ENCODE results near the gene TRIM5. TPM values are rescaled to one million over a fixed set of nuclear protein-coding genes. Genes with fewer than 3 reads are reported as not detected.
"Not testable (repeated sequence)": the region's sequence is repeated elsewhere in the genome, so short reads cannot be mapped to it uniquely, and the experiment has no call there.

TRIM5 gene
- 18.6 and 21.1 TPM in 2 replicates for total RNA-seq (2014; rRNA removed; shearing (Covaris generic))
- polyA plus RNA-seq (2015; cell fraction: cytosol; rRNA removed): 15.4 and 17.9 TPM in 2 replicates
- polyA plus RNA-seq (2015; cell fraction: nucleus; rRNA removed): 20.2 and 21.1 TPM in 2 replicates

- peak; percentile 96 for DNase-seq (ENCODE audit: low read depth, low spot score)
- in situ Hi-C loops (cut with HindIII; ENCODE audit: low pct_unique_long_range_greater_than_20kb, low sequenced_read_pairs): no loop called here
These were observed at the start of gene TRIM5 for GRCh38 chr11:5684646-5685362. TSS of gene TRIM5 (minus strand) at chr11:5685074. CDS start at chr11:5680177, 4,897 bp downstream.

GRCh38 chr11:5727691-5728090 lies 42.8 kb upstream of the TRIM5 start:
- in situ Hi-C loops (cut with HindIII; ENCODE audit: low pct_unique_long_range_greater_than_20kb, low sequenced_read_pairs): no loop called here
- no peak for DNase-seq (ENCODE audit: low read depth, low spot score)

- in situ Hi-C loops (cut with HindIII; ENCODE audit: low pct_unique_long_range_greater_than_20kb, low sequenced_read_pairs): no loop called here
- DNase-seq (ENCODE audit: low read depth, low spot score): no peak
These were observed 41.5 kb upstream of the TRIM5 start for GRCh38 chr11:5726351-5726750.

- in situ Hi-C loops (cut with HindIII; ENCODE audit: low pct_unique_long_range_greater_than_20kb, low sequenced_read_pairs): no loop called here
These were observed 37.7 kb upstream of the TRIM5 start for GRCh38 chr11:5722622-5723021.

GRCh38 chr11:5719703-5720495 lies 35.0 kb upstream of the TRIM5 start:
- DNase-seq (ENCODE audit: low read depth, low spot score): no peak
- in situ Hi-C loops (cut with HindIII; ENCODE audit: low pct_unique_long_range_greater_than_20kb, low sequenced_read_pairs): no loop called here

More at GRCh38 chr11:5722622-5723021, 37.7 kb upstream of the TRIM5 start:
- DNase-seq (ENCODE audit: low read depth, low spot score): no peak

GRCh38 chr11:5716518-5716917 lies 31.6 kb upstream of the TRIM5 start:
- in situ Hi-C loops (cut with HindIII; ENCODE audit: low pct_unique_long_range_greater_than_20kb, low sequenced_read_pairs); DNase-seq (ENCODE audit: low read depth, low spot score): not testable (repeated sequence)

GRCh38 chr11:5713695-5714094 lies 28.8 kb upstream of the TRIM5 start:
- DNase-seq (ENCODE audit: low read depth, low spot score): no peak
- in situ Hi-C loops (cut with HindIII; ENCODE audit: low pct_unique_long_range_greater_than_20kb, low sequenced_read_pairs): no loop called here

GRCh38 chr11:5712507-5712906 lies 27.6 kb upstream of the TRIM5 start:
- in situ Hi-C loops (cut with HindIII; ENCODE audit: low pct_unique_long_range_greater_than_20kb, low sequenced_read_pairs): no loop called here
- DNase-seq (ENCODE audit: low read depth, low spot score): no peak

- in situ Hi-C loops (cut with HindIII; ENCODE audit: low pct_unique_long_range_greater_than_20kb, low sequenced_read_pairs): no loop called here
- no peak for DNase-seq (ENCODE audit: low read depth, low spot score)
These were observed 20.8 kb upstream of the TRIM5 start for GRCh38 chr11:5705688-5706087.

GRCh38 chr11:5703741-5704536 lies 19.1 kb upstream of the TRIM5 start:
- DNase-seq (ENCODE audit: low read depth, low spot score): no peak
- in situ Hi-C loops (cut with HindIII; ENCODE audit: low pct_unique_long_range_greater_than_20kb, low sequenced_read_pairs): no loop called here

GRCh38 chr11:5701055-5701577 lies 16.2 kb upstream of the TRIM5 start:
- in situ Hi-C loops (cut with HindIII; ENCODE audit: low pct_unique_long_range_greater_than_20kb, low sequenced_read_pairs): no loop called here
- DNase-seq (ENCODE audit: low read depth, low spot score): no peak

GRCh38 chr11:5700421-5701054 lies 15.7 kb upstream of the TRIM5 start:
- in situ Hi-C loops (cut with HindIII; ENCODE audit: low pct_unique_long_range_greater_than_20kb, low sequenced_read_pairs): no loop called here
- no peak for DNase-seq (ENCODE audit: low read depth, low spot score)

- no peak for DNase-seq (ENCODE audit: low read depth, low spot score)
- in situ Hi-C loops (cut with HindIII; ENCODE audit: low pct_unique_long_range_greater_than_20kb, low sequenced_read_pairs): no loop called here
These were observed 13.4 kb upstream of the TRIM5 start for GRCh38 chr11:5698281-5698680.

GRCh38 chr11:5696210-5696609 lies 11.3 kb upstream of the TRIM5 start:
- DNase-seq (ENCODE audit: low read depth, low spot score): no peak

GRCh38 chr11:5695580-5695979 lies 10.7 kb upstream of the TRIM5 start:
- in situ Hi-C loops (cut with HindIII; ENCODE audit: low pct_unique_long_range_greater_than_20kb, low sequenced_read_pairs): no loop called here
- no peak for DNase-seq (ENCODE audit: low read depth, low spot score)

More at GRCh38 chr11:5696210-5696609, 11.3 kb upstream of the TRIM5 start:
- in situ Hi-C loops (cut with HindIII; ENCODE audit: low pct_unique_long_range_greater_than_20kb, low sequenced_read_pairs): no loop called here

GRCh38 chr11:5694642-5695041 lies 9.8 kb upstream of the TRIM5 start:
- in situ Hi-C loops (cut with HindIII; ENCODE audit: low pct_unique_long_range_greater_than_20kb, low sequenced_read_pairs): no loop called here
- DNase-seq (ENCODE audit: low read depth, low spot score): no peak

GRCh38 chr11:5691964-5692361 lies 7.1 kb upstream of the TRIM5 start:
- no peak for DNase-seq (ENCODE audit: low read depth, low spot score)
- in situ Hi-C loops (cut with HindIII; ENCODE audit: low pct_unique_long_range_greater_than_20kb, low sequenced_read_pairs): no loop called here

Data from SK-MEL-5 (cell line).